Left colon (tissue), 2 donors: ENCODE data around the gene GPR37L1. TPM values are rescaled to one million over a fixed set of nuclear protein-coding genes. Genes with fewer than 3 reads are reported as not detected.

Experiments
- ATAC-seq: fragments of 200-7000 bp; cut with Tn5 transposase; one replicate; pipeline ENCODE4 v1.9.1; 2020; ENCODE audit warnings: mild to moderate bottlenecking, moderate library complexity
- DNase-seq, 2 donors: peaks; one replicate each; pipeline ENCODE4 v3.0.0-alpha.2; 2020
- intact Hi-C, 2 donors: fragments of 100-400 bp; cut with DNase I in 1 of 2; cut with micrococcal nuclease in 1 of 2; formaldehyde crosslinking; loops; one replicate each; pipeline versions ENCODE4 v1.11.2 to v1.14.0; 2022; cut with DNase I, micrococcal nuclease
- total RNA-seq, 2 donors: library from RNA; stranded (reverse); fragmentation: NEBNext Ultra II Directional; extraction: Animal tissue kit (Norgen Biotek cat#: 25700); gene quantifications; one replicate each; pipeline ENCODE4 v1.2.1, GENCODE V29; 2021
- donor health status: DM: no; HTN: no; CAD: no.
- donor health status: DM: yes; HTN: yes; CAD: no.

GPR37L1 gene
- total RNA-seq, 2 donors from 2014 or later = 0.76 to 2.1 TPM

DNA sequence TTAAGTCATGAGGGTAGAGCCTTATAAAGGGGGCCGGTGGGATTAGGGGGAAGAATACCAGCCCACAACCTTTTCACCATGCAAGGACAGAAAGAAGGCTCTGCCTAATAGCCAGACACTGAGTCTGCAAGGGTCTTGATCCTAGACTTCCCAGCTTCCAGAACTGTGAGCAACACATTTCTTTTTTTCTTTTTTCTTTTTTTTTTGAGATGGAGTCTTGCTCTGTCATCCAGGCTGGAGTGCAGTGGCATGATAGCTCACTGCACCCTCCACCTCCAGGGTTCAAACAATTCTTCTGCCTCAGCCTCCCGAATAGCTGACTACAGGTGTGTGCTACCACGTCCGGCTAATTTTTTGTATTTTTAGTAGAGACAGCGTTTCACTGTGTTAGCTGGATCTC lies 23.6 kb downstream of the GPR37L1 start:
- ATAC-seq = no peak
- intact Hi-C loops = no loop called here
- DNase-seq = no peak

GRCh38 chr1:202146993-202147392 lies 24.3 kb downstream of the GPR37L1 start:
- intact Hi-C loops = no loop called here
- DNase-seq = no peak
- no peak for ATAC-seq

DNA sequence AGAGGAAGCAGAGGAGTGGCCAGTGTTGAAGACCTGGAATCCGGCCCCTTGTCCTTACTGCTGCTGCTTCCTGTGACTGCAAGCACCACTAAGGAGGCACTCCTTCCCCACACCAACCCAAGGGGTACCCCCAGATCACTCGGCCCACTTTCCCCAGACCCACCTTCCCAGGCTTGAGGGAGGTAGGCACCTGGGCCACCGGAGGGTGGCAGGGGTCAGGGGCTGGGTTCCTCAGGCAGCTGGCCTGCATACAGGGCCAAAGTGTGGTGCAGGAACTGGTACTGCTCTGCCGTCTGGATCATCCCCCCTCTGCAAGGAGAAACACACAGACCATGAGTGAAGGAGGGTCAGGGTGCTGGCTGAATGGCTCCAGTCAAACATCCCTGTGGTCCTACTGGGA lies 25.7 kb downstream of the GPR37L1 start:
- DNase-seq = no peak
- no peak for ATAC-seq

GRCh38 chr1:202149566-202149965 lies 26.8 kb downstream of the GPR37L1 start:
- intact Hi-C loops = no loop called here
- ATAC-seq = no peak
- DNase-seq = no peak

More for the DNA sequence above, 25.7 kb downstream of the GPR37L1 start:
- intact Hi-C loops = no loop called here

- intact Hi-C loops = no loop called here
- ATAC-seq = no peak
- DNase-seq = no peak
Measured at GRCh38 chr1:202150187-202150586, 27.5 kb downstream of the GPR37L1 start.

DNA sequence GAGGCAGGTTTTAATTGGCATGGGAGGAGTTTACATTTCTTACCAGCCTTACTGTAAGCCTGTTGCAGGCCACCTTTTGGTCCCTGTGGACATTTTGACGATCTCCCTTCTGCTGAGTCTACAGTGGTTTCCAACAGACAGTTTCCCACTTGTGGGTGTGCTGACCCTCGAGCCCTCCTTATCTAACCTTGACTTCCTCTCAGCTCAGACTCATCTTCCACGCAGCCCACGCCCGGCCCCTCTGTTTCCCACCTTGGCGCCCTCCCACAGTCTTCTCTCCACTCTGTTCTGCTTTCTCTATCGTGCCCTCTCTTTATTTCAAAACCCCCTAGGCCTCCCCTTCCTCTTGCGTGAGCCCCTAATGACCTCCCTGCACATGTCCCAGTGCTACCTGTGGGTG lies 27.9 kb downstream of the GPR37L1 start:
- DNase-seq = no peak
- intact Hi-C loops = no loop called here
- ATAC-seq = no peak

DNA sequence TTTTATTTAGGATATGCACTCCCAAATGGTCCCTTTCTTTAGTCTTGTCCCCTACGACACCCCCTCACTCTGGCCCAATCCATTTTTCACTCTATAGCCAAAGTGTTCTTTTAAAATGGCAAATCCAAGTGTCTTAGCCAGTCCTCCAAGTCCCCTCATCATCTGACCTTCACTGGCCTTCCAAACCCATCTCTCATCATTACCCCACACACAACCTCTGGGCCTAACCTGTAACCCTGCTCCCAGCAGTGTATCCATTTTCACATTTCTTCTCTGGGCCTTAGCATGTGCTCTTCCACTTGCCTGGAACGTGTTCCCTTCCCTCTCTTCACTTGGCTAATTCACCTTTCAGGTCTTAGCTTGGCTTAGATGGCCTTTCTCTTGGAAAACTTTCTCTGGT lies 28.3 kb downstream of the GPR37L1 start:
- no peak for ATAC-seq
- intact Hi-C loops = no loop called here
- DNase-seq = no peak

GRCh38 chr1:202152399-202152798 lies 29.7 kb downstream of the GPR37L1 start:
- ATAC-seq (no peak), DNase-seq (no peak)
- intact Hi-C loops = no loop called here

GRCh38 chr1:202153284-202153683 lies 30.6 kb downstream of the GPR37L1 start:
- no peak for DNase-seq
- intact Hi-C loops = no loop called here
- no peak for ATAC-seq

- intact Hi-C loops = no loop called here
- no peak for DNase-seq
- ATAC-seq = no peak
Measured at GRCh38 chr1:202154148-202154765, 31.5 kb downstream of the GPR37L1 start.

GRCh38 chr1:202154766-202155477 lies 32.2 kb downstream of the GPR37L1 start:
- DNase-seq = peak in 1 of 2 donors; percentile 42
- intact Hi-C loops = no loop called here
- peak; percentile 83 for ATAC-seq

DNA sequence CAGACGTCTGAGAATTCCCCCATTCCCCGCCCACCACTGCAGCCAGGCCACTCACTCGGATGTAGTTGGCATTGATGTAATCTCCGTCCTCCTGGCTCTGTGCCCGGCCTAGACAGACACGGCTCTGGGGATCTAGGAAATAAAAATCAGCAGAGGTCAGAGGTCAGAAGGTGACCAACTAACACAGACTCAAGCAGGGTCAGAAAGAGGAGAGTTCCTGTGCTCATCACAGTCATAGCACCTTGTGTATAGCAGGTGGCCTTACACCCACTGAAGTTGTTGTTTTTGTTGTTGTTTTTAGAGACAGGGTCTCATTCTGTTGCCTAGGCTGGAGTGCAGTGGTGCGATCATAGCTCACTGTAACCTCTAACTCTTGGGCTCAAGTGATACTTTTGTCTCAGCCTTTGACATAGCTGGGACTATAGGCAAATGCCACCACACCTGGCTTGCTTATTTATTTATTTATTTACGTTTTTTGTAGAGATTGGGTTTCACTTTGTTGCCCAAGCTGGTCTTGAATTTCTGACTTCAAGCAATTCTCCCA lies 32.8 kb downstream of the GPR37L1 start:
- peak in 1 of 2 donors; percentile 73 for DNase-seq
- intact Hi-C loops = no loop called here
- peak; percentile 63 for ATAC-seq

GRCh38 chr1:202156590-202156989 lies 33.9 kb downstream of the GPR37L1 start:
- DNase-seq = no peak
- ATAC-seq = no peak
- intact Hi-C loops = no loop called here

- intact Hi-C loops = no loop called here
- no peak for ATAC-seq
- DNase-seq = no peak
Measured at GRCh38 chr1:202157945-202158344, 35.2 kb downstream of the GPR37L1 start.

DNA sequence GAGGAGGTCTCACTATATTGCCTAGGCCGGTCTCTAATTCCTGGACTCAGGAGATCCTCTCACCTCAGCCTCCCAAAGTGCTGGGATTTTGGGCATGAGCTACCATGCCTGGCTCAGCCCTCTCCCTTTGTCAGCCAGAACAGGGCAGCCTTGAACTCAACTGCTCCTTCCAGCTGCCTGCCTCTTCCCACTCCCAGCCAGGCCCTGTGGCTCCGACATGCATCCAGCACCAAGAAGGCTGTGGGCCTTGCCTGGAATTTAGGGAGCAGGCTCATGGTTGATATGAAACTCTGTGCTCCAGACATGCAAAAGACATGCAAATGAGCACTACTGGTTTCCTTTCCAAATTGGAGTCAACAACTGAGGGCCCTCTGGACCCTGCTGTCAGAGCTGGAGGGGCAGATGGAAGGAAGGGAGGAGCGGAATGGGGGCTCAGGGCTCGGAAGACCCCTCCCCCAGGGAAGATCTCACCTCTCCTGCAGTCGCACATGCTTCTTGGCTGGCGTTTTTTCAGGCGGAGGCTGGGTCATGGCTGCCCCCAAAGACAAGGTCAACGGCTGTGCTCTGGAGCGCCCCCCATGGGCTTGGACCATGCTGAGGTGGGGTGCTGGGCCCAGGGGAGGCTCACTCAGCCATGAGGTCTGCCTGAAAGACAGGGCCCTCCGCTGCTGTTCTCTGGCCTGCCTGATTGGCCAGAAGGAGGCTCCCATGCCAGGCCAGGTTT lies 36.3 kb downstream of the GPR37L1 start:
- DNase-seq = peak in 1 of 2 donors; percentile 37

DNA sequence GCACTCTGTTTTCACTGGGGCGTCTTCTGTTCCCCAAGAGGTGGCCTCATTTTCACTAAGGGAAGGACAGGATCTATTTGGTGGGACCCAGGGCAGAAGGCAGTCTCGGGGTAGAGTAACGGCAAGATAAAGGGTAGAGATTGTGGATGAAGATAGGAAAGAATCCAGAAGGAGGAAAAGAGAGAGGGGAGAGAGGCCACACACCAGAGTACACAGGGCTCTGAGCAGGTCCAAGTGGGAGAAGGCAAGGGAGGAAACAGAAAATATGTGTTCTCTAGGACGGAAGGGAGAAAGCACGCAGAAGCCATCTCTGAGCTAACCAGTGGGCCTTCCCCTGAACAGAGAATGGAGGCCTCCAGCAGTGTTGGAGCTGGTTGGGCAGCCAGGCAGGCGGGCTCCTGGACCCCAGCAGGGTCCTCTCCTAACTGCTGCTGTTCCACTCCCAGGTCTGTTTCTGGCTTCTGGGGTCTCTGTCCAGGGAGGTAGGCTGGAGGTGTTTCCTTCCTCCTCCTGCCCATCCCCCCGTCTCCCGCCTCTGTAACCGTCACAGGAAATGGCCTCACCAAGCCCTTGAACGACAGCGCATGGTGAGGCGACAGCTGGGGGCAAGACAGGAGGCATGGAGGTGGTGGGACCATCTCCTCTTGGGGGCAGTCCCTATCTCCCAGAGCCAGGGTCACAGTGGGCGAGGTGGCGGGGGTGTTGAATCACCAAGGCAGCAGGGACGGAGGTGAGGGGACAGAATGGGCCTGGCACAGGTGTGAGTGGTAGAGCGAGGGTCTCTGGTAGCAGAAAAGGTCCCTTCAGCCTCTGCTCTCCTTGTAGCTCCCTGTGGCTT lies 37.0 kb downstream of the GPR37L1 start:
- ATAC-seq (no peak), DNase-seq (peak in 1 of 2 donors; percentile 69)
- intact Hi-C loops = no loop called here

More for the DNA sequence above, 36.3 kb downstream of the GPR37L1 start:
- no peak for ATAC-seq
- intact Hi-C loops = no loop called here

DNA sequence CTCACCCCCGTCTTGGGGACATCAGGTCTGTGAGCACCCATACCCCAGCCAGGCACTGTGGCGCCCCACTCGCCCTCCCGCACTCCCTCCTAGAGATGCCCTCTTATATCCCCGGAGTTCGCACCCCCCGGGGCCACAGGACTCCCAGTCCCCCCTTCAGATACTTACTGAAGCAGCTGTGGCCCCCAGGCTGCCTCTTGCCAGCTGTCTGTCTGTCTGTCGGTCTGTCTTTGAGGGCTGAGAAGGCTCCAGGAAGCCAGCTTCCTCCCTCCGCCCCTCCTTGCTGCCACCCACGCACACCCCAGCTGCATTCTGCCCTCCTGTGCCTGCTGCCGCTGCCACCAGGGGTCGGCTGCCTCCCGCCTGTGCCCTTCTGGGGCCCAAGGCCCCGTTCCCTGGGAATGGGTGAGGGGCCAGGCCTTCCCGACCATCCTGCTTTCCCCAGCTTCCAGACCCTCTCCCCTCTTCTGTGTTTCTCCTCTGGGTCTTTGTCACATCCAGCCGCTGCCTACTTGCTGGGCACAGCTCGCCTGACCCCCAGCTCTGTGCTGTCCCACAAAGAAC lies 37.7 kb downstream of the GPR37L1 start, which contains the start of gene PTPN7:
PTPN7 (minus strand) TSS at position 226 of the 564 bp plus-strand sequence. CDS start 1,200 bp downstream, outside the sequence.
- DNase-seq = peak; percentile 42 to 70
- intact Hi-C loops = no loop called here
- peak; percentile 52 for ATAC-seq
